ENCODE data around the gene ARMC7. TPM values are rescaled to one million over a fixed set of nuclear protein-coding genes. Genes with fewer than 3 reads are reported as not detected.

ARMC7 gene
- total RNA-seq, 4 donors from 2014 or later, result 7.5 to 15.5 (median 10.5) TPM

GRCh38 chr17:75078284-75079022 lies 31.3 kb upstream of the ARMC7 start:
- Histone ChIP-seq H3K27me3 (no peaks in the 10 kb centered on the region), H3K9me3 (no peaks in the 10 kb centered on the region), H3K36me3 (no peaks in the 10 kb centered on the region), H3K4me1 (peaks cover 40% of the 10 kb centered on the region), H3K4me3 (no peak overlapping the region), H3K27ac (no peak overlapping the region)
- WGBS, result 39% methylated on average over 12 of the region's 17 CpGs
- TF ChIP-seq EP300 (IDR thresholded peaks at IDR 0.05), result no peak
- TF ChIP-seq, protein P1, sequence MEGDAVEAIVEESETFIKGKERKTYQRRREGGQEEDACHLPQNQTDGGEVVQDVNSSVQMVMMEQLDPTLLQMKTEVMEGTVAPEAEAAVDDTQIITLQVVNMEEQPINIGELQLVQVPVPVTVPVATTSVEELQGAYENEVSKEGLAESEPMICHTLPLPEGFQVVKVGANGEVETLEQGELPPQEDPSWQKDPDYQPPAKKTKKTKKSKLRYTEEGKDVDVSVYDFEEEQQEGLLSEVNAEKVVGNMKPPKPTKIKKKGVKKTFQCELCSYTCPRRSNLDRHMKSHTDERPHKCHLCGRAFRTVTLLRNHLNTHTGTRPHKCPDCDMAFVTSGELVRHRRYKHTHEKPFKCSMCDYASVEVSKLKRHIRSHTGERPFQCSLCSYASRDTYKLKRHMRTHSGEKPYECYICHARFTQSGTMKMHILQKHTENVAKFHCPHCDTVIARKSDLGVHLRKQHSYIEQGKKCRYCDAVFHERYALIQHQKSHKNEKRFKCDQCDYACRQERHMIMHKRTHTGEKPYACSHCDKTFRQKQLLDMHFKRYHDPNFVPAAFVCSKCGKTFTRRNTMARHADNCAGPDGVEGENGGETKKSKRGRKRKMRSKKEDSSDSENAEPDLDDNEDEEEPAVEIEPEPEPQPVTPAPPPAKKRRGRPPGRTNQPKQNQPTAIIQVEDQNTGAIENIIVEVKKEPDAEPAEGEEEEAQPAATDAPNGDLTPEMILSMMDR (IDR thresholded peaks at IDR 0.05), result no peak
- no peak for DNase-seq (ENCODE audit: low spot score in 2 of 2)

- TF ChIP-seq, protein P1 (IDR thresholded peaks at IDR 0.05), result no peak
- TF ChIP-seq POLR2AphosphoS5 (IDR thresholded peaks at IDR 0.05) (no peak), POLR2A (IDR thresholded peaks at IDR 0.05) (no peak), EP300 (IDR thresholded peaks at IDR 0.05) (no peak)
- DNase-seq (ENCODE audit: low spot score in 2 of 2), result no peak
- 50% methylated on average over 7 of the region's 8 CpGs for WGBS
- Histone ChIP-seq H3K27me3 (no peaks in the 10 kb centered on the region), H3K27ac (no peak overlapping the region), H3K9me3 (no peaks in the 10 kb centered on the region), H3K4me1 (peaks cover 34% of the 10 kb centered on the region), H3K4me3 (no peak overlapping the region), H3K36me3 (no peaks in the 10 kb centered on the region)
Measured at GRCh38 chr17:75079023-75079373, 30.8 kb upstream of the ARMC7 start.

DNA sequence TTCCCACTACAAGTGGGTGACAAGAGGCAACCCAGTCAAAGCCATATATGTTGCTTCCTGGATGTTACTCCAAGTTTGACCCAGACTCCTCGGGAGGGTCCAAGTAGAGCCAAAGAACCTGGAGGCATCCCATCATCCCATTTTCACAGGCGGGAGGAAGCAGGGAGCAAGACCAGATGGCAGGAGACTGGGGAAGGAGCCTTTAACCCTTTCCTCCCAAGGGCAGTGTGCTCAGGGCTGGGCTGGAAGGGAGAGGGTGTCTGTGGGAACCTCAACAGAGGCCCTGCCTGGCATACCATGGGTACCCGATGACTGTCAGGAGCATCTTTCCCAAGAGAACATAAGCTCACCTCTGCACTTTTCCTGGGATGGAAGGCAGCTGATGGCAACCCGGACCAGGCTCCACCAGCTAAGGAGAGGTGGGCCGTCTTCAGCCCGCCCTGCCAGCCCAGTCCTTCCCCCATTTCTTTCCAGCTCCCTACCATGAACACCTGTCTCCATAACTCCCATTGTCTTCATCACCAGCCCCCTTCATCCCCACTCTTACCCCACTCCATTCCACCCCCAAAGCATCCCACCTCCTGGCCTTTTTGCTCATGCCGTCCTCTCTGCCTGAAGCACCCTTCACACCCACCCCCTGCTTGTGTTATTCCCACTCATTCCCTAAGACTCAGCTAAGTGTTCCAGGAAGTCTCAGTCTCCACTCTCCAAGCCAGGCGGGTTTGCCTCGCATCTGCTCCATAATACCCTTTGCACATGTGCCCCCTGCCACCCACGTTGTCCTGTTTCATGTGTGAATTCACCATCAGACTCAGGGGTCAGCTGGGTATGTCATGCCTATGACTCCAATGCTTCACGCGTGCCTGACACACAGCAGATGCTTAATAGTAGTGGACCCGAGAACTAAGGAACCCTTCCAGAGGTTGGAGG lies 27.9 kb upstream of the ARMC7 start:
- Histone ChIP-seq H3K27ac (no peak overlapping the region), H3K9me3 (no peaks in the 10 kb centered on the region), H3K27me3 (no peaks in the 10 kb centered on the region), H3K36me3 (no peaks in the 10 kb centered on the region), H3K4me1 (peaks cover 33% of the 10 kb centered on the region), H3K4me3 (no peak overlapping the region)
- 83% methylated on average over 13 of the region's 13 CpGs for WGBS
- TF ChIP-seq EP300 (IDR thresholded peaks at IDR 0.05), result no peak
- DNase-seq (ENCODE audit: low spot score in 2 of 2), result no peak

DNA sequence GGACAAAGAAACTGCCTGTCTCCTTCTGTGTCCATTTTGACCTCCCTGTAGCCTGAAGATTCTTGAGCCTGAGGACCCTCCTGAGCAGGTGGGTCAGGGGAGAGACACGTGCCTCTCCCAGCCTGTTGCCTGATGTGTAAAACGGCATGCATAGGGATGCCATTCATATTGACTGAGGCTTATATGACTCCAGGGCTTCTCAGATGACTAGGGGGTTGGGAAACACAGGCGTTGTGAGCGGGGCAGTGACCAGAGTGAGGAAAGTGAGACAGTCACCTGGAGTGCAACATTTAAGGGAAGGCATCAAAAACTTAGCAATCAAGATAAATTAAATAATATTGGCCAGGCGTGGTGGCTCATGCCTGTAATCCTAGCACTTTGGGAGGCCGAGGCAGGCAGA lies 27.1 kb upstream of the ARMC7 start:
- Histone ChIP-seq H3K4me1 (peaks cover 33% of the 10 kb centered on the region), H3K9me3 (no peaks in the 10 kb centered on the region), H3K36me3 (no peaks in the 10 kb centered on the region), H3K27me3 (no peaks in the 10 kb centered on the region), H3K27ac (no peak overlapping the region), H3K4me3 (no peak overlapping the region)
- TF ChIP-seq EP300 (IDR thresholded peaks at IDR 0.05) (no peak), POLR2A (IDR thresholded peaks at IDR 0.05) (no peak), POLR2AphosphoS5 (IDR thresholded peaks at IDR 0.05) (no peak)
- TF ChIP-seq, protein P1 (IDR thresholded peaks at IDR 0.05), result no peak
- 80% methylated on average over 6 of the region's 6 CpGs for WGBS
- DNase-seq (ENCODE audit: low spot score in 2 of 2), result no peak

DNA sequence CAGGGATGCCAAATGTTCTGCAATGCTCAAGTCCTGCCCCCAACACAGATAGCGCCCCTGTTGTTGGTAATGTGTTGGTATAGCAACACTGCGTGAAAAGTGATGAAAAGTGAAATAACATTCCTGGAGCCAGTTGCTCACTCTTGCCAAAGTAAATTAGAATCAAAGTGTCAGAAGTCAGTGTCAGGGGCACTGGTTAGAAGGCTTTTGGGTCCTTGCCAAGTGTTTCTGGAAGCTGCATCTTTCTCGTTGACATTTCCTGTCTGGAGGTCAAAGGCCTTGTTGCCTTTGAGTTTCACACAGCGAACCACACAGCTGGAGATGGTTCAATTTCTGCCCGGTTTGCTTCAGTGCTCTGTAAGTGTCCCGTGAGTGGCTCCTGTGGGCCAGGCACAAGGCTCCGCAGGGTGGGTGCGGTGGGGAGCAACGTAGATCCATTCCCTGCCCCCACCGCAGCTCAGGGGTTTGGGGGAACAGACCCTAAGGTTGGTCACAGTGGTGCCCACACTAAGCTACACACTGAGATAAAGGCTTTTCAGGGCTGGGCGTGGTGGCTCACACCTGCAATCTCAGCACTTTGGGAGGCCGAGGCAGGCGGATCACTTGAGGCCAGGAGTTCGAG lies 25.6 kb upstream of the ARMC7 start:
- no peaks in the 10 kb centered on the region for H3K9me3 ChIP-seq
- no peak overlapping the region for H3K27ac ChIP-seq
- no peak for DNase-seq (ENCODE audit: low spot score in 2 of 2)
- 61% methylated on average over 10 of the region's 14 CpGs for WGBS
- no peaks in the 10 kb centered on the region for H3K27me3 ChIP-seq
- no peak overlapping the region for H3K4me3 ChIP-seq
- peaks cover 33% of the 10 kb centered on the region for H3K4me1 ChIP-seq
- H3K36me3 ChIP-seq, result no peaks in the 10 kb centered on the region
- TF ChIP-seq EP300 (IDR thresholded peaks at IDR 0.05), result no peak
- no peak for TF ChIP-seq POLR2AphosphoS5 (IDR thresholded peaks at IDR 0.05)
- TF ChIP-seq, protein P1 (IDR thresholded peaks at IDR 0.05), result no peak
- no peak for TF ChIP-seq POLR2A (IDR thresholded peaks at IDR 0.05)

Measured in suprapubic skin (tissue), 4 donors.